ENCODE measurements around the gene POU6F2. TPM values are rescaled to one million over a fixed set of nuclear protein-coding genes. Genes with fewer than 3 reads are reported as not detected.

Gene POU6F2
- total RNA-seq, 1 experiment from 2014 or later: not detected

DNA sequence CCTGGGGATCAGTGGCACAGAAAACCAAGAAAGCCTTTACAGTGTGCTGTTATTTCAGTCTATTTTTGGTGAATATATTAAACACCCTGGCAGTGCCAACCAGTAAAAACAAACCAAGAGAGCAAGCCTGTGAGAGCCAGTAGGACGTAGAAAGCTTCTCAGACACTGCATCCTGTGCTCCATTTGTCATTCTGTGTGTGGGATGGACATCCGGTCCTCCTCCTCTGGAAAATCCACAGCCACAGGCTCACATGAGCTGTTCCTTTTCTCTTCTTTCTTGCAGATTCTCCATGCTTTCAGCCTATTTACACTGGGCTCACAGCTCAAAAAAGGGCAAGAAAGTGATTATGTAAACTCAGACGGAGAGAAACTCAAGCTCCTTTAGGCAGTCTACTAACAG is 468.8 kb downstream of the POU6F2 start:
- Histone ChIP-seq H3K4me3 (ENCODE audit: low read length) (no peak overlapping the region), H3F3A (ENCODE audit: low read length, unreplicated experiment) (no peaks in the 10 kb centered on the region), H3K9me2 (replicated peaks; ENCODE audit: low read length) (no peaks in the 10 kb centered on the region), H2AFZ (ENCODE audit: low read length) (no peak overlapping the region), H3K4me2 (ENCODE audit: low read length) (no peak overlapping the region), H3K9ac (ENCODE audit: low read length) (no peak overlapping the region), H4K20me1 (ENCODE audit: low read length) (no peaks in the 10 kb centered on the region), H3K36me3 (ENCODE audit: low read depth, low read length) (no peaks in the 10 kb centered on the region), H3K79me2 (ENCODE audit: low read length) (no peaks in the 10 kb centered on the region), H3K4me1 (ENCODE audit: insufficient read depth, low read length) (no peaks in the 10 kb centered on the region), H3K9me3 (ENCODE audit: low read length) (no peaks in the 10 kb centered on the region), H3K27me3 (ENCODE audit: low read length) (peaks cover 78% of the 10 kb centered on the region), H3K27ac (ENCODE audit: low read length) (no peak overlapping the region)
- DNase-seq (no peak), ATAC-seq (no peak)
- CTCF ChIA-PET: no interaction called here
- BruUV-seq (replicated peaks): no TSS peak
- intact Hi-C loops (cut with micrococcal nuclease): no loop called here
- POLR2A ChIA-PET (ENCODE audit: unreplicated experiment): no interaction called here
- TF ChIP-seq EZH2phosphoT487 (IDR thresholded peaks at IDR 0.05; ENCODE audit: borderline replicate concordance, low read length) (no peak), EZH2 (IDR thresholded peaks at IDR 0.05; ENCODE audit: low read length, unreplicated experiment) (no peak)
- TF ChIP-seq, protein P1, sequence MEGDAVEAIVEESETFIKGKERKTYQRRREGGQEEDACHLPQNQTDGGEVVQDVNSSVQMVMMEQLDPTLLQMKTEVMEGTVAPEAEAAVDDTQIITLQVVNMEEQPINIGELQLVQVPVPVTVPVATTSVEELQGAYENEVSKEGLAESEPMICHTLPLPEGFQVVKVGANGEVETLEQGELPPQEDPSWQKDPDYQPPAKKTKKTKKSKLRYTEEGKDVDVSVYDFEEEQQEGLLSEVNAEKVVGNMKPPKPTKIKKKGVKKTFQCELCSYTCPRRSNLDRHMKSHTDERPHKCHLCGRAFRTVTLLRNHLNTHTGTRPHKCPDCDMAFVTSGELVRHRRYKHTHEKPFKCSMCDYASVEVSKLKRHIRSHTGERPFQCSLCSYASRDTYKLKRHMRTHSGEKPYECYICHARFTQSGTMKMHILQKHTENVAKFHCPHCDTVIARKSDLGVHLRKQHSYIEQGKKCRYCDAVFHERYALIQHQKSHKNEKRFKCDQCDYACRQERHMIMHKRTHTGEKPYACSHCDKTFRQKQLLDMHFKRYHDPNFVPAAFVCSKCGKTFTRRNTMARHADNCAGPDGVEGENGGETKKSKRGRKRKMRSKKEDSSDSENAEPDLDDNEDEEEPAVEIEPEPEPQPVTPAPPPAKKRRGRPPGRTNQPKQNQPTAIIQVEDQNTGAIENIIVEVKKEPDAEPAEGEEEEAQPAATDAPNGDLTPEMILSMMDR (conservative IDR thresholded peaks at IDR 0.05; ENCODE audit: low read depth, low read length): no peak

DNA sequence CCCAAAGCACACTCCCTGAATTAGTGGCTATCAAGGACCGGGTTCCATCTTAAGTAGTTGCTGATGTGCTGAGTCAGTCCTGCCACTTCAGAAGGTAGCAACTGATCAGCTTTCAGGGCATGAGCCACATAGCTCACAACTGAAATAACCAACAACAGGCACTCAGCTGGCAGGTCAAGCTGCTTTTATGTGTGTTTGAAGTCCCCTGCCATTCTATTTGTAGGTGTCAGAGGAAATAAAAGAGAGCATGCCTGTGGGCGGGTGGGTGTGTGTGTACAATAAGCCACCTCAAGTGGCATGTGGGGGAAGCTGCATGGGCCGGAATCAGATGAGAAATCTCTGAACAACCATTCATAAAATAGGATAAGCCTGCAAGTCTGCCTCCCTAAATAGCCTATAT is 474.2 kb downstream of the POU6F2 start:
- H2AFZ ChIP-seq (ENCODE audit: low read length): no peak overlapping the region
- H3K9me3 ChIP-seq (ENCODE audit: low read length): no peaks in the 10 kb centered on the region

DNA sequence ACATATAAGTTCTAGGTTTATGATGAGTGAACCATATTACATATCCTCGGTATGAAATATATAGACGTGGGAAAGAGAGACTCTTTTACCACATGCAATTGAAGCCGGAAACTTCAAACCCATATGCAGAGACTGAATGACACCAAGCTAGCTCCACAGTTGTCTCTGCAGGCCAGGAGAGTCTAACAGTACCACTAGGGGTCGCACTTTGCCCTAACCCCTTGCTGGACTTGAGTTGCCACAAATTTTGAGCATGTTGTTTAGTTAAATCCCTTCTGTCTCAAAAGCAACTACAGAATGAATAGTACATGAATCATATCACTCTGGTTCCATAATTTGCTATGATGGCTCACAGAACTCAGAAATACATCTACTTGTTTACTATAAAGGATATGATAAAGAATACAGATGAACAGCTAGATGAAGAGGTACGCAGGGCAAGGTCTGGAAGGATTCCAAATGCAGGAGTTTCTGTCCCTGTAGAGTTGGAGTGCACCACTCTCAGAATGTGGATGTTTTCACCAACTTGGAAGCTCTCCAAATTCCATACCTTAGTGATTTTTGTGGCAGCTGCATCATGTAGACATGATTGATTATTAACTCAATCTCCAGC is 476.1 kb downstream of the POU6F2 start:
- Histone ChIP-seq H3K27ac (ENCODE audit: low read length) (no peak overlapping the region), H3K79me2 (ENCODE audit: low read length) (no peaks in the 10 kb centered on the region), H3K4me2 (ENCODE audit: low read length) (no peak overlapping the region), H3K9ac (ENCODE audit: low read length) (no peak overlapping the region), H3K9me3 (ENCODE audit: low read length) (no peaks in the 10 kb centered on the region), H3K4me1 (ENCODE audit: insufficient read depth, low read length) (no peaks in the 10 kb centered on the region), H3K9me2 (replicated peaks; ENCODE audit: low read length) (no peaks in the 10 kb centered on the region), H3K36me3 (ENCODE audit: low read depth, low read length) (no peaks in the 10 kb centered on the region), H4K20me1 (ENCODE audit: low read length) (no peaks in the 10 kb centered on the region), H3K27me3 (ENCODE audit: low read length) (peaks cover 47% of the 10 kb centered on the region), H2AFZ (ENCODE audit: low read length) (no peak overlapping the region), H3K4me3 (ENCODE audit: low read length) (no peak overlapping the region), H3F3A (ENCODE audit: low read length, unreplicated experiment) (no peaks in the 10 kb centered on the region)
- intact Hi-C loops (cut with micrococcal nuclease): no loop called here
- peak; percentile 79 for ATAC-seq
- POLR2A ChIA-PET (ENCODE audit: unreplicated experiment): no interaction called here
- CTCF ChIA-PET: interaction anchor here (0.5 to 0.6 kb wide), 5 partner anchors 9 to 384 kb away, joined by 3 read pairs; no protein-coding TSS in a partner anchor
- TF ChIP-seq, protein P1 (conservative IDR thresholded peaks at IDR 0.05; ENCODE audit: low read depth, low read length): peak; percentile 84
- TF ChIP-seq EZH2phosphoT487 (IDR thresholded peaks at IDR 0.05; ENCODE audit: borderline replicate concordance, low read length): no peak
- DNase-seq: peak; percentile 65
- BruUV-seq (replicated peaks): no TSS peak

More for the DNA sequence above, 474.2 kb downstream of the POU6F2 start:
- Histone ChIP-seq H3K9me2 (replicated peaks; ENCODE audit: low read length) (no peaks in the 10 kb centered on the region), H3K9ac (ENCODE audit: low read length) (no peak overlapping the region), H3K4me1 (ENCODE audit: insufficient read depth, low read length) (no peaks in the 10 kb centered on the region), H3K79me2 (ENCODE audit: low read length) (no peaks in the 10 kb centered on the region), H3K27ac (ENCODE audit: low read length) (no peak overlapping the region), H4K20me1 (ENCODE audit: low read length) (no peaks in the 10 kb centered on the region), H3K4me2 (ENCODE audit: low read length) (no peak overlapping the region), H3K36me3 (ENCODE audit: low read depth, low read length) (no peaks in the 10 kb centered on the region), H3K4me3 (ENCODE audit: low read length) (no peak overlapping the region), H3F3A (ENCODE audit: low read length, unreplicated experiment) (no peaks in the 10 kb centered on the region), H3K27me3 (ENCODE audit: low read length) (peaks cover 49% of the 10 kb centered on the region)
- ChIA-PET CTCF (no interaction called here), POLR2A (ENCODE audit: unreplicated experiment) (no interaction called here)
- intact Hi-C loops (cut with micrococcal nuclease): no loop called here
- TF ChIP-seq, protein P1 (conservative IDR thresholded peaks at IDR 0.05; ENCODE audit: low read depth, low read length): no peak
- TF ChIP-seq EZH2 (IDR thresholded peaks at IDR 0.05; ENCODE audit: low read length, unreplicated experiment) (no peak), EZH2phosphoT487 (IDR thresholded peaks at IDR 0.05; ENCODE audit: borderline replicate concordance, low read length) (no peak)
- ATAC-seq (no peak), DNase-seq (no peak)
- no TSS peak for BruUV-seq (replicated peaks)

Data from PC-3 (cell line).